NCI-H1417 treated with DMSO at 0.1 percent for 48 hours (cell line): ENCODE results near the gene SUPV3L1.

Experiments used
- DNase-seq: peaks from one replicate; lab custom pipeline; 2025; lab: John Stamatoyannopoulos, UW

The SUPV3L1 gene

DNA sequence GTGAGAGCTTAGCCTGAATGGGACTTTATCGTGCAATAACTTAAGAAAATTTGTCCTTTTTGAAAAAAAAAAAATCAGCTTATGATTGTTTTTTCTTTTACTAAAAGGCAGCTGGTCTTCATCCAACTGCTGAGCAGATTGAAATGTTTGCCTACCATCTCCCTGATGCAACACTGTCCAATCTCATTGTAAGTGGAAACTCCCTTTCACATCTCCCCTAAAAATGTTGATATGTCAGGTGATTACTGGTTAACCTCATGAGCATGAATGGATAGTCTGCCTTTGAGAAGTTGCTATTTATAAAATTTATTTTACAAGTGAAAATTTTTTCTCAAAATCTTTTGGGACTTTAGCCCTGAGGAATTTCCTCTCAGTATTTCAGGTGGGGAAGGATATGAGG, 22.3 kb downstream of the SUPV3L1 start:
- DNase-seq, result no peak

DNA sequence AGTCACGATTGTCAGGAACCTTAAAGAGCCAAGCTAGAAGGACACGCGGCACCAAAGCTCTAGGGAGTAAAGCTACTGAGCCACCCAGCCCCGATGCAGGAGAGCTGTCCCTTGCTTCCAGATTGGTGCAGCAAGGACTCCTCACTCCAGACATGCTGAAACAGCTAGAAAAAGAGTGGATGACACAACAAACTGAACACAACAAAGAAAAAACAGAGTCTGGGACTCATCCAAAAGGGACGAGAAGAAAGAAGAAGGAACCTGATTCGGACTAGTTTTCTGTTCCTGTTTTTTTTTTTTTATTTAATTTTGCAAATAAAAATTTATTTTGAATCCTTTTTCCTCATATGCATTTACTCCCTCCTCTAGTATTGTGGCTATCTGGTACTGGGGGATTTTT, 28.7 kb downstream of the SUPV3L1 start:
- DNase-seq, result no peak

DNA sequence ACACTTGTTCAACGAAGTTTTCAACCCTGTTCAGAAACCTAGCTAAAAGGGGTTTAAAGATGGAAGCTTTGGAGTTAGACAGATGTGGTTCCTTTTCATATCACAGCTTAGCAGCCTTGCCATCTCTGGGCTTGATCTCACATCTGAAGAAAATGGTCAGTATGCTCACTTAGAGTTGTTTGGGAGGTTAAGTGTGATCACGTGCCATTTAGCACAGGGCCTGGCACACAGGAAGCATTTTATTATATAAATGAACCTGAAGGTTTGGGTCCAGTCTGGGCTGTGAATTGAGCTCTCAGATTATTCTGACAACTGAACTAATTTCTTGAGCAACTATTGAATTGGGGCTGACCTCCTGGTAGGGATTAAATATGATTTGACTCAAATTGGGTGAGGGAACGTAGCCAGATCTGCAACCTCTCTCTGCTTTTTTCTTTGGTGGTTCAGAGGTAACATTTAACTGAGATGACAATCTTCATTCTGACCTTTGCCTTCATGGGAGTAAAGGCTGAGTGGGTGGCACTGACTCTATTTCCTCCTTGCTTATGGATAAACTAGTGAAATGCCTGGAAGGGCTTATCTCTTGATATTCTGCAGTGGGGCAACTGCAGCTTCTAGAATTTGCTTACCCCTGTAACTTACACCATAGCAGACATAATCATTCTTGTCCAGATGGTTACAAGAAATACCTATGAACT, 29.9 kb downstream of the SUPV3L1 start:
- no peak for DNase-seq

DNA sequence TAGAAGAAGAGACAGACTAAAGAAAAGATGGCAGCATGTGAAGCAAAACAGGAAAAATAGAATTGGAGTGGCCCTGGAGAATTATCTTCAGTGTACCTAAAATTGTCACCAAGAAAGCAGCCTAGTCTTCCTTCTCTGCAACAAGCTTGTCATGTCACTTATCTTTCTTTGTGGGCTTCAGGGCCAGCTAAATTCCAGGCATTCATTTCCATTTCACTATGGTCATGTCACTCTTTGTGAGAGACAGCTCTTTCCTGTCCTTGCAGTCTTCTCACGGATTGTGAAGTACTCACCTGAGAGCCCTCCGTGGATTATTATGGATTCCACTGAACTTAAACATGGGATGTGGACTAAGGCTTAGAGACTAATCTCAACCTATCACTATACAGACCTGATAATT, 31.1 kb downstream of the SUPV3L1 start:
- no peak for DNase-seq

DNA sequence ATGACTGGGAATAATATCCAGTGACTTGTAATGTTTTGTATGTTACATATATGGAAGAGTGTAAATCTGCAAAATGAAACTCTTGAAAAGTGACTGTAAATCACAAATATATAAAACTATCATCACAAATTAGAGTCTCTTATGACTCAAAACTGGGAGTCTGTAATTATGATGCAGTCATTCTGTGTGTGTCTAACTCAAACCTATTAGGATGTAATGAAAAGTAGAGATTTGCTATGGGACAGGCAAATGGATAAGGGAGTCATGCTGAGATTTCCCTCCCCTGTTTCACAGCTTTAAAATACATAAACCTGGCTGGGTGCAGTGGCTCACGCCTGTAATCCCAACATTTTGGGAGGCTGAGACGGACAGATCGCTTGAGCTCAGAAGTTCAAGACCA, 31.5 kb downstream of the SUPV3L1 start:
- DNase-seq, result no peak

DNA sequence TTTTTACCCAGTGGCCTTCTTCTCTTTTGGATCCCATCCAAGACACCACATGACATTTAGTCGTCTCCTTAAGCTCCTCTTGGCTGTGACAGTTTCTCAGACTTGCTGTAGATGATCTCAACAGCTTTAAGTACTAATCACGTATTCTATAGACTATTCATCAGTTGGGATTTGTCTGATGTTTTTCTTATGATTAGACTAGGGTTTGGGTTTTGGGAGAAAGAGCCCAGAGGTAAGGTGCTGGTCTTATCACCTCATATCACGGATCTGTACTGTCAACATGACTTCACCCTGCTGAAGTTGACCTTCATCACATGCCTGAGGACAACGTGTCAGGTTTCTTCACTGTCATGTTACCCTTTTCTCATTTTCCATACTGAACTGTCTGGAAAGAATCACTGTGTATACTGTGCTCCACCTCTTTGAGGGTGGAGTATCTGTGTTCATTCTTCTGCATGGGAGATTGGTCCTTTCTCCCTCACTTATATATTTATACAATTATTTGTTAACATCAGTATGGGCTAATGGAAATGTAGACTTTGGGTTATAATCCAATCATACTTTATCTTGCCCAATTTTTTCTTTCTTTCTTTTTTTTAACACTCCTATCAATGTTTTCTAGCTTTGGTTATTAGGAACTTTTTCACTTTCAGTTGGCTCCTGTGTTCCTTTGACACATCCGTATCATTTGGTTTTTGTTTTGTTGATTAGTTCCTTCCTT, 33.7 kb downstream of the SUPV3L1 start:
- no peak for DNase-seq

DNA sequence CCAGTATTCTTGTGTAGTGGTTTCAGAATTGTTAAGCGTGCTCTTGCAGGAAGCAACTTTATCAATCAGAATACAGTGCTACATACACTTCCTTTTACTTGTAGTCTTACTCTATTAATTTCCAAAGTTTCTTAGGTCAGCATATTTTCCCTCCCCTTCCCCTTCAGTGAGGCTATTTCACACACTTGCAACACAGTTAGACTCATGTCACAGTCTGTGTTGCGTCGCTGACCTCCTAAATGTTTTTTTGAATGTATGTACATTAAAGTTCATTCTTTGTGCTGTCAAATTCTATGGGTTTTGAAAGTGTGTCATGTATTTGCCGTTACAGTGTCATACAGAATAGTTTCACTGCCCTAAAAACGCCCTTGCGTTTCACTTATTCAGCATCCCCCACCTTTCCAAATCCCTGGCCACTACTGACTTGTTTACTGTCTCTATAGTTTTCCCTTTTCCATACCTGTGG, 34.7 kb downstream of the SUPV3L1 start:
- DNase-seq, result no peak

DNA sequence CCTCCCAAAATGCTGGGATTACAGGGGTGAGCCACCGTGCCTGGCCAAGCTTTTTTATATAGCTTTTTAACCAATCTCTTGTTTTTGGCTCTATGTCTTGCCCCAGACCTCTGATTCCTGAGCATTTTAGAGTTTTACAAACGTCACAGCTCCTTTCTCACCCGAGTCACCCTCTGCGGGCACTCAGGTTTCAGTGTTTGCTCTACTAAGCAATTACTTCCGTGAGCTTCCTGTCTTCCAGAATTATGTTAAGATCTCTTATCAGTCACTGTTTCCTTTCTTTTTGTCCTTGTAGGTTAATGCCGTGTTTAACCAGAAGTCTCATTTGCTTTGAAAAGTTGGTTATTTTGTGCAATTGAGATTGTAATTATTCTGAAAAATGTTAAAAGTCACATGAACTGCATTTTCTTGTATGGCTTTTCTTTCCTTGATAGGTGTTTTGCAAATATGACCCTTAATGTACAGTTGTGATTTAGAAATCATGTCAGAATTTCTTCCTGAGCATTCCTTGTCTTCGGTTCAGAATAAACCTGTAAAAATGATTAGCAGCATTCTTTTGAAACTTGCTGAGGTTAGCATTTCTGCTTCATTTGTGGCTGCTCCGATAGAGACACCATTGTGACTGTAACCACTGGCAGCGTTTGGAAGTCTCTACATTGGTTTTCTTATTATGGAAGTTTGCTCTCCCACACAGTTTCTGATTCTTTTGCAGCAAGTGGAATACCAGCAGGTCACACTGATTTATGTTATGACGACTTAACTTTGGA, 35.6 kb downstream of the SUPV3L1 start:
- DNase-seq, result no peak

DNA sequence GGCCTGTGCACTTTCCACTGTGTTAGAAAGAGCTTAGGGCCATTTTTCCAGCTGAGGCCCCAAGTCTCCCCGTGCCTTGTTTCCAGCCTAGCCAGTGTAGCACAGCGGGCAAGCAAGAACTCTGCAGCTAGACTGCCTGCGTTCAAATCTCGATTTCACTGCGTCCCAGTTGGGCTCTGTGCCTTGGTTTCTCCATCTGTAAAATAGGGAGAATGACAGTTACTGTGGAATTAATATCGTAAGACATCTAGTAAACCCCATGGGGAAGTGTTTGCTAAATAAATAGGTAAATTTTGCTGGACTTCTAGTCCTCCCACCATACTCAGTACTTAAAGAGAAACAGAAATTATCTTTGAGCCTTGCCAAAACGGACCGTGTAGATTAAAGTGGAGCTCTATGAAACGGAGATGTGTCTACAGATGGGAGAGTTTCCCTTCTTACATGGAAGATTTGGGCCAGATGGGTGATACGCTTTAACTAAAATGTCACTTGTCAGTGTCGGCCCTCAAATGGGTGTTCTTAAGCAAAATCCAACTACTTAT, 36.6 kb downstream of the SUPV3L1 start:
- DNase-seq, result no peak

DNA sequence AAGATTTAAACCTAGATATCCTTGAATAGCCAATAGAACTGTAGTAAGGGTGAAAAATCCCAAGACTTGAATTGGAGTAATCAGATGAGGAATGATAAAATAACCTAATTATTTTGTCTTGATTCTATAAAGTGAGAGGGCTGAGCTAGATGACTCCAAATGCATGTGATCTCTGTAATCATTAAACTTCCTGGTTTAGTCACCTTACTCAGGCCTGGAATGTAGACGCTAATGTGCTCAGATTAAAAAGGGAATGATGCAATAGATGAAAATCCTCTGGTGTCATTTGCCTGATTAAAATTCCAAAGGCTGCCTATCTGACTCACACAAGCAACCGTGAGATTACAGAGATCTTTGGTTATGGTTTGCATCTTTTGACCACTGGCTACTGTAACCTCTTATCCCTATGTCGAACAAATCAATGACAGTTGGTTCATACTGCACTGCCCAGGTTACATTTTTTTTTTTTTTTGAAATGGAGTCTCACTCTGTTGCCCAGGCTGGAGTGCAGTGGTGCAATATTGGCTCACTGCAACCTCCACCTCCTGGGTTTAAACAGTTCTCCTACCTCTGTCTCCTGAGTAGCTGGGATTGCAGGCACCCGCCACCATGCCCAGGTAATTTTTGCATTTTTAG, 37.2 kb downstream of the SUPV3L1 start:
- no peak for DNase-seq

DNA sequence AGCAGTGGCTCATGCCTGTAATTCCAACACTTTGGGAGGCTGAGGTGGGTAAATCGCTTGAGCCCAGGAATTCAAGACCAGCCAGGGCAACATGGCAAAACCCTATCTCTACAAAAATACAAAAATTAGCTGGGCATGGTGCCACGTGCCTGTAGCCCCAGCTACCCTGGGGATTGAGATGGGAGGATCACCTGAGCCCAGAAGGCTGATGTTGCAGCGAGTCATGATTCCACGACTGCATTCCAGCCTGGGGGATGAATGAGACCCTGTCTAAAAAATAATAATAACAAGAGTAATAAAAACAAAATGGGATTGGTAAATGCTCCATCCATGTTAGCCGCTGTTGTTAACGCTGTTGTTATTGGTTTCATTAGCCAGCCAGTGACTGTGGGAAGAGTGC, 38.8 kb downstream of the SUPV3L1 start:
- no peak for DNase-seq

DNA sequence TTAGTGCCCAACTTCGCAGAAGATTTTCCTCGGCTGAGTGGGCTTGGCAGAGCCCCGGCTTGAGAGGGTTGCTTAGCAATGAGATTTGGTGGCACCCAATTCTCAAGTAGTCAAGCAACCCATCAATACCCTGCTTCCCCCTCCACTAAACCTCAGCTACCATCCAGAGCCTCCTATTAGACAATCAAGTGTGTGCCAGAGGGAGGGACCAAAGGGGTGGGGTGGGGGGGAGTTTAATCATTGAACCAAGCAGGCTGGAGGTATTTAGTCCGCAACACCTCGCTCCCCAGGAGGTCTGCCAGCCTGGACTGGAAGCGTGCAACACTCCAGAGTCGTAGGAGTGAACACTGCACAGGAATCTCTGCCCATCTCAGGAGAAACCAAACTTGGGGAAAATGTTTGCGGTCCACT, 40.0 kb downstream of the SUPV3L1 start, which contains the start of gene HKDC1:
Gene HKDC1 (plus strand): TSS at position 292 of the 411 bp plus-strand sequence. CDS start 104 bp downstream, at position 396.
- DNase-seq, result no peak

DNA sequence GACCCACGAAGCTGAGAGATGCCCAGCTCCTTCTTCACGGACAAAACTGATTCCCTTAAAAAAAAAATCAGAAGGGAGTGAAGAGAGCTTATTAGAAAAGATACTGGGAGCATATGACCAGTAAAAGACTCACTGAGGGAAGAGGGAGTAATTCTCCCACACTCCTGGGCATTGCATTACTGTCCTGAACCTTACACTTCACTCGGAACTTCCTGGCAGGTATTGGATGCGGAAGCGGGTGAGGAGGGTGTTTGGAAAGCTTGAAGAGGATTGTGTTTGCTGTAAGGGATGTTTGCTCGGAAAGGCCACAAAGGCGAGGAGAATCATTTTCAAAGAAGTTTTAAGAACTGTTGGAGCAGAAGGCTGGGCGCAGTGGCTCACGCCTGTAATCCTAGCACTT, 40.5 kb downstream of the SUPV3L1 start:
- DNase-seq, result no peak

DNA sequence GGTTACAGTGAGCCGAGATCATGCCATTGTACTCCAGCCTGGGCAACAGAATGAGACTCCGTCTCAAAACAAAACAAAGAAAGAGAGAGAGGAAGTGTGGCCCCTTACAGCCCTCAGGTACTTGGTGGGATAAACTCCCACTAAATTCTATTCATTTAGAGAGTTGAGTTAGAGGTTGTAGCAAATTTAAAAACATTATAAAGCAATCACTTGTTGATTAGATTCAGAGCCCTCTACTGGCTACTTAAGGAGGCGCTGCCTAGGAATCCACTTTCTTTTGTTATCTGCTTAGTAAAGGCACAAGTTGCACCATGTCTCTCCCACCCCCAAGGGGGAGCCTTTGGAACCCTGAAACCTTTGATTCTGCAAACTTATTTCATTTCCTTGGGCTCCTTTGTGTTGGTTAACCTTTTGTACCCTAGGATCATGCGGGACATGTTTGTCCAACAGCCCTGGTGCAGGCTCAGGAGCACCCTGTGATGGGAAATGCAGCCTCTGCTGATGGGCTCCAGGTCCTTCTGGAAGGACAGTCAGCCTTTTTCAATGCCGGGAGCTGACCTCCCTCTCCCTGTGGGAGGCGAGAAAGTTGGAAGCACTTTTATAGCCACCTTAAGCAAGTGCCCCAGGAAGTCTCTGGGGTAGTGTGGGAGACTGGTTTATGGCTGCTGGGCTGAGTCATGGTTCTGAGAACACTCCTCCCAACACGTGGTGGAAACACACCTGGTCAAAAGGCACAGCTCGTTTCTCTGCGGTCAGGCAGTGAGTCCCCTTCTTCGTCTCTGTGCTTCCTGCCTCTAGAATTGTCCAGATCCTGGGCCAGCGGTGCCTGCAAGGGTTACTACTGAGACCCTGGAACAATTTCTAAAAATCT, 42.4 kb downstream of the SUPV3L1 start:
- peak; percentile 19 for DNase-seq

DNA sequence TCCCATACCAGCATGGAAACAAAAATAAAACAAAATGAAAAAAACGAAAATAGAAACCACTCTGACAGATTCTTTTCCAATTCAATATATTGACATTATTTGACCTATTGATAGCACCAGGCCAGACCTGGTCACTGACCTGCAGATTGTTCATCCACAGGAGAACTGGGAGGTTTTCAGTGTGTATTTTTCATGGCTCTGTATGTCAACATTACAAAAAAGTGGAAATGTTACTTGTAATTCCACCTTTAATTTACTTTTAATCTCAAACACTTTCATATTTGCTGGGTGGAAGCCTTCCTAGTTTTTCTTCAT, 43.0 kb downstream of the SUPV3L1 start:
- DNase-seq, result no peak

DNA sequence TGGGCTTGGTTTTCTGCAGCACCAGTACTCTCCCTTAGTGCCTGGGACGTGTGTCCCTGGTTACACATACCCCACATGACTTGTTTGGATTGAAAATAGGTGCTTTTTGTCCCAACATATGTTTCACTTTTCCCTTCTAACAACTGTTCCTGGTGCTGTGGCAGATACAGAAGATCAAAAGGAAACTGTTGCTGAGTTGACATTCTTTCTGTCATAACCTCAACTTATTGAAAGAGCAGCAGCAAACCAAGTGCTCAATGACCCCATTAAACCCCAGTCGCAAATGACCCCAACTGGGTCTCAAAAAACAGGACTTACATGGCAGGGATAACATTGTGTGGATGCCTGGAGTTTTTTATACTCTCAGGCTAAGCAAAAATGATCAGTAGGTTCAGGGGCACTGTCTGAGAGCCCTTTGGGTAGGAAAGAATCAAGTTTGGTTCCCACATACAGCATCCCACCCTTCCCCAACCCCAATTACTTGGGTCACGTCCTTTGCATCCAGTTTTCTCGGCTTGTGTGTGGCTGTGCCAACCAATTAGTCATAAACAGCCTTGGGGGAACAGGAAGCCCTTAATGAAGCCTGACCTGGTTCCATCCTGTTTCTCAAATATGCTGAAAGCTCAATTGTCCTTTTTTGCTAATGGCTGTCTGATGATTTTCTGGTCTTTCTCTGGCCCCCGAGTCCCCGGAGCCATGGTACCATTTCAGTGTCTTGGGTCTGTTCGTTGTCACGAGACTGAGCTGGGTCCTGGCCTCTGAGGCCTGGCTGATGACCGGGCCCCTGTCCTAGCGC, 45.0 kb downstream of the SUPV3L1 start:
- no peak for DNase-seq

DNA sequence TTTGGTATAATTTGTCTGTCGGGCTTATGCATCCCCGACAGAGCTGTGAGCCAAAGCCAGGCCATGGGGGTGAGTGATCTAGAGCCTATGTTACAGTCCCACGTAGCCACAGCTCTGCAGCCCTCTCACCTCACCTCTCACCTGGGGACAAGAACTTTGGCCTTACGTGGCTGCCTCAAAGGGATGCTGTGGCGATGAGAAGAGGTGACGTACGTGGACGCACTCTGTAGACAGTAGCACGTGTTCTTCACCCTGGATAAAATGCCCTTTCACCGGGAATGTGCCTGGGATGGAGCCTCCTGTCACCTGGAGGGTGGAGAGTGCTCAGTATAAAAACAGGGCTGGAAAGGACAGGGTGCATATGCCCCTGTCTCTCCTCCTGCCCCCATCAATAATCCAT, 45.6 kb downstream of the SUPV3L1 start:
- no peak for DNase-seq

DNA sequence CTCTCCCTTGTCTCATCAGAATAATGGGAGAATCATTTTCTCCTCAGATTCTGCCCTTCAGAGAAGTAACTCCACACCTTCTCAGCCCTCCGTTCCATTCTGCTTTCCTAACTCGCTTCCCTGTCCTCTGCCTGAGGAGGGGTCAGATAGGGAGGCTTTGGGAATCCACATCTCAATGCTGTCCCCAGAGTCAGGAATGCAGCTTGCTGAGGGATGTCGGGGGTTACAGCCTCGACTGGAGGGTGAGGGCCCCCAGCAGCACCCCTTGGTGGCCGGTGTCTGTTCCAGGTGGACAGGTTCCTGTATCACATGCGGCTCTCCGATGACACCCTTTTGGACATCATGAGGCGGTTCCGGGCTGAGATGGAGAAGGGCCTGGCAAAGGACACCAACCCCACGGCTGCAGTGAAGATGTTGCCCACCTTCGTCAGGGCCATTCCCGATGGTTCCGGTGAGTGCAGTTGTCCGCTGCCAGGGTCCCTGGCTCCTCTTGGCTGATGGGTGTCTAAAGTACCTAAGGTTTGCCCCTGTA, 47.0 kb downstream of the SUPV3L1 start:
- no peak for DNase-seq

DNA sequence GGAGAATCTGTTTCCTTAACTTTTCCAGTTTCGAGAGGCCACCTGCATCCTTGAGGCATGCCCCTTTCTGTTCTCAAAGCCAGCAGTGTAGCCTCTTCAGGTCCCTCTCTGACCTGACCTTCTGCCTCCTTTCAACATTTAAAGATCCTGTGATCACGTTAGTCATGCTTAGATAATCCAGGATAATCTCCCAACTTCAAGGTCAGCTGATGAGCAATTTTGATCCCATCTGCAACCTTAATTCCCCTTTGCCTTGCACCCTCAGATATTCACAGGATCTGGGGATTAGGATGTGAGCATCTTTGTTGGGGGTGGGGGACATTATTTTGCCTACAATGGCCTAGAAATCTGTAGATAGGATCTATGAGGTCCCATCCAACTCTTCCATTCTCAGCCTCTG, 48.1 kb downstream of the SUPV3L1 start:
- no peak for DNase-seq

DNA sequence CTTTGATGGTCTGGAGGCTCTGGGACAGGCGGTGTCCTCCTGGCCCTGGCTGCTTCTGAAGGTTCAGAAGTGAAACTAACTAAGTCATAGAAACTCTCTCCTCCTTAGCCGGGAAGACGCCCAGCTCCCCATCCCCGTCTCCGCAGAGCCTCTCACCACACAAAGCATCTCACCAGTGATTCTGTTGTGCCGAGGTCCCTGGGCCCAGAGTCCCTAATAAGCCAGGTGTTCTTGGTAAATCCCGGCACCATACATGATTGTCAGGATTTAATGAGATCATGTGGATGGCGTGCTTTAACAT, 49.5 kb downstream of the SUPV3L1 start:
- no peak for DNase-seq
